Calu3 (cell line): ENCODE data around the gene MKLN1. TPM values are rescaled to one million over a fixed set of nuclear protein-coding genes. Genes with fewer than 3 reads are reported as not detected.

Experiments used
- Bru-seq: library from RNA; stranded (reverse); fragments of 400-500 nt; gene quantifications from one replicate; lab custom pipeline; 2021; lab: Mats Ljungman, UMichigan
- BruChase-seq, 2 experiments: library from RNA; stranded (reverse); fragments of 400-500 nt; gene quantifications; one replicate each; lab custom pipeline; 2021; lab: Mats Ljungman, UMichigan
- BruUV-seq: library from RNA; stranded (reverse); fragments of 400-500 nt; replicated peaks from 2 replicates; lab custom pipeline; 2021; lab: Mats Ljungman, UMichigan
- CTCF ChIA-PET: fragments of 300-600 bp; sonication (Branson Sonifier 250); formaldehyde crosslinking; loops from one replicate; lab custom pipeline; 2022; ENCODE audit warnings: antibody characterized with exemption; lab: Charles Lee
- DNase-seq: peaks from one replicate; pipeline ENCODE4 v3.0.0; 2022
- H3K27ac Mint-ChIP-seq: one replicate; pipeline ENCODE4 v1.8.0; 2022; ENCODE audit warnings: mixed read lengths; ENCODE audit not compliant: unreplicated experiment
- H3K27me3 Mint-ChIP-seq: one replicate; pipeline ENCODE4 v1.8.0; 2022; ENCODE audit warnings: mixed read lengths; ENCODE audit not compliant: unreplicated experiment
- H3K36me3 Mint-ChIP-seq: one replicate; pipeline ENCODE4 v1.8.0; 2022; ENCODE audit warnings: mild to moderate bottlenecking, moderate library complexity, mixed read lengths; ENCODE audit not compliant: insufficient read depth, unreplicated experiment
- H3K4me1 Mint-ChIP-seq: one replicate; pipeline ENCODE4 v1.8.0; 2022; ENCODE audit warnings: mild to moderate bottlenecking, low read depth, mixed read lengths; ENCODE audit not compliant: unreplicated experiment
- H3K4me3 Mint-ChIP-seq: one replicate; pipeline ENCODE4 v1.8.0; 2022; ENCODE audit warnings: mild to moderate bottlenecking, low read depth, moderate library complexity, mixed read lengths; ENCODE audit not compliant: unreplicated experiment
- H3K9me3 Mint-ChIP-seq: one replicate; pipeline ENCODE4 v1.8.0; 2022; ENCODE audit warnings: low read depth, mixed read lengths; ENCODE audit not compliant: unreplicated experiment
- intact Hi-C: fragments of 100-400 bp; cut with micrococcal nuclease; formaldehyde crosslinking; loops from one replicate; pipeline ENCODE4 v1.10.0; 2022; ENCODE audit not compliant: unreplicated experiment
- long read RNA-seq: library from polyadenylated mRNA; stranded (forward); transcript quantifications from one replicate; pipeline ENCODE4 v2.0.0, GENCODE V29; 2022
- total RNA-seq: library from RNA; stranded (reverse); gene quantifications from 2 replicates; pipeline ENCODE4 v1.2.3, GENCODE V29; 2022
- TF ChIP-seq, protein P1 (sequence below): fragments of 200-600 bp; IDR thresholded peaks from one replicate; pipeline ENCODE4 v1.8.0; 2022; ENCODE audit warnings: antibody characterized with exemption; ENCODE audit not compliant: unreplicated experiment

MKLN1 gene
- total RNA-seq: 36.8 and 47.1 TPM in 2 replicates
- Bru-seq, nascent RNA: percentile 80 among the genes with signal in this experiment
- BruChase-seq, experiment 1, labeled RNA remaining after a 6-hour chase: percentile 68 among the genes with signal in this experiment
- percentile 72 among the genes with signal in this experiment for BruChase-seq, experiment 2, labeled RNA remaining after a 2-hour chase
- long read RNA-seq, full-length matches to known transcripts: 12 of 29 reads
- long read RNA-seq, partial matches to known transcripts: 0 of 29 reads
- long read RNA-seq, other reads (novel, unspliced or antisense): 17 of 29 reads

DNA sequence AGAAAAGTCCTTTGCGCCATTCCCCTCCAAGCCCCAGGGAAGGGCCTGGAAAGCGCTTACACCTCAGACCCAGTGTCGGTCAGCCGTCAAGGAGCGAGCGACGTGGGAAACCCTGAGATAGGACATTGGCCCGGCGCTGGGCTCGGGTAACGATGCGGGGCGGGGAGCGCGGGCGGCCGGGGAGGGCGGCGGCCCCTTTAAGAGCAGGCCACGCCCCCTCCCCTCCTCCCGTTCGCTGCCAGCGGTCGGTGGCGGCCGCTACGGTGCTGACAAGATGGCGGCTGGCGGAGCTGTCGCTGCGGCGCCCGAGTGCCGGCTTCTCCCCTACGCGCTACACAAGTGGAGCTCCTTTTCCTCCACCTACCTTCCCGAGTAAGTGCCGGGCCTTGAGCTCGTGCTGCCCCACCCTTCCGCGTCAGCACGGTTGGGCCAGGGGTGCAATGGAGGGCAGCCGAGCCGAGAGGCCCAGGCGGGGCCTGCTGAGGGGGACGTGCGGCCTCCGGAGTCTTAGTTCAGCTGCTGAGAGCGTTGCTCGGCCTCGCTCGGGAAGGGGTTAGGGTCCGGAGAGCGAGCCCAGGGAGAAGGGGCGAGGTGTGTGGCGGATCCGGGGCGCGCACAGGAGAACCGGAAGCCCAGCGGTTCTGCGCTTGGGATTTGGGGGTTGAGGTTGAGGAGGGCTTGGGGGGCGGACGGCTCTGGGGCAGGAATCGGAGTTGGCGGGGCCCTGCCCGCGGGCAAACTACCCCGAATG is at the start of gene MKLN1:
Gene MKLN1 (plus strand): TSS at position 251 of the 751 bp plus-strand sequence. CDS start 24 bp downstream, at position 275.
- no TSS peak for BruUV-seq
- intact Hi-C loops: loop anchor here (5.0 kb wide), 1 partner anchor 94 kb away; no protein-coding TSS in a partner anchor
- CTCF ChIA-PET: interaction anchor here (0.6 to 0.9 kb wide), 2 partner anchors 23 to 218 kb away, joined by 3 to 4 read pairs; no protein-coding TSS in a partner anchor

DNA sequence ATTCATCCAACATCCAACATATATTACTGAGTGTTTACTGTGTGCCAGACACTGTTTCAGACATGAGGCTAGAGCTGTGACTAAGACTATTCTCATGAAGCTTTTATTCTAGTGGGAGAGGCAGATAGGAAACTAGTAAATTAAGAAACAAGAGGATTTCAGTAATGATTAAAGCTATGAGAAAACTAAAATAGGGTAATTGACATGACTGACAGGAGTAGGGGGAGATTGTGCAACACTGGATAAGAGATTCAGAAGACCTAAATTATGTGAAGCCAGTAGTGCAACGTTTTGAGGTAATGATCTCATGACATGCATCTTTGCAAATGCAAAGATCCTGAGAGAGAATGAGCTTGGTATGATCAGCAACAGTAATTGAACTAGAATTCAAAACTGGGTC is 48.6 kb upstream of the MKLN1 start:
- Mint-ChIP-seq H3K27ac (no peak overlapping the region), H3K4me1 (no peaks in the 10 kb centered on the region), H3K4me3 (no peak overlapping the region), H3K36me3 (no peaks in the 10 kb centered on the region), H3K9me3 (peaks cover 2% of the 10 kb centered on the region), H3K27me3 (no peaks in the 10 kb centered on the region)
- CTCF ChIA-PET: interaction anchor here (0.5 kb wide), 1 partner anchor 91 kb away, joined by 3 read pairs; no protein-coding TSS in a partner anchor
- intact Hi-C loops: no loop called here
- DNase-seq: no peak
- no TSS peak for BruUV-seq
- TF ChIP-seq, protein P1, sequence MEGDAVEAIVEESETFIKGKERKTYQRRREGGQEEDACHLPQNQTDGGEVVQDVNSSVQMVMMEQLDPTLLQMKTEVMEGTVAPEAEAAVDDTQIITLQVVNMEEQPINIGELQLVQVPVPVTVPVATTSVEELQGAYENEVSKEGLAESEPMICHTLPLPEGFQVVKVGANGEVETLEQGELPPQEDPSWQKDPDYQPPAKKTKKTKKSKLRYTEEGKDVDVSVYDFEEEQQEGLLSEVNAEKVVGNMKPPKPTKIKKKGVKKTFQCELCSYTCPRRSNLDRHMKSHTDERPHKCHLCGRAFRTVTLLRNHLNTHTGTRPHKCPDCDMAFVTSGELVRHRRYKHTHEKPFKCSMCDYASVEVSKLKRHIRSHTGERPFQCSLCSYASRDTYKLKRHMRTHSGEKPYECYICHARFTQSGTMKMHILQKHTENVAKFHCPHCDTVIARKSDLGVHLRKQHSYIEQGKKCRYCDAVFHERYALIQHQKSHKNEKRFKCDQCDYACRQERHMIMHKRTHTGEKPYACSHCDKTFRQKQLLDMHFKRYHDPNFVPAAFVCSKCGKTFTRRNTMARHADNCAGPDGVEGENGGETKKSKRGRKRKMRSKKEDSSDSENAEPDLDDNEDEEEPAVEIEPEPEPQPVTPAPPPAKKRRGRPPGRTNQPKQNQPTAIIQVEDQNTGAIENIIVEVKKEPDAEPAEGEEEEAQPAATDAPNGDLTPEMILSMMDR: no peak

More for the DNA sequence above, at the start of gene MKLN1:
- H3K4me1 Mint-ChIP-seq: peaks cover 48% of the 10 kb centered on the region
- peaks cover 39% of the 10 kb centered on the region for H3K36me3 Mint-ChIP-seq
- peak; percentile 93 for DNase-seq
- TF ChIP-seq, protein P1: no peak
- no peaks in the 10 kb centered on the region for H3K27me3 Mint-ChIP-seq
- H3K27ac Mint-ChIP-seq: peak within 1 kb of the TSS; percentile 98
- H3K9me3 Mint-ChIP-seq: no peaks in the 10 kb centered on the region
- H3K4me3 Mint-ChIP-seq: peak within 1 kb of the TSS; percentile 99

DNA sequence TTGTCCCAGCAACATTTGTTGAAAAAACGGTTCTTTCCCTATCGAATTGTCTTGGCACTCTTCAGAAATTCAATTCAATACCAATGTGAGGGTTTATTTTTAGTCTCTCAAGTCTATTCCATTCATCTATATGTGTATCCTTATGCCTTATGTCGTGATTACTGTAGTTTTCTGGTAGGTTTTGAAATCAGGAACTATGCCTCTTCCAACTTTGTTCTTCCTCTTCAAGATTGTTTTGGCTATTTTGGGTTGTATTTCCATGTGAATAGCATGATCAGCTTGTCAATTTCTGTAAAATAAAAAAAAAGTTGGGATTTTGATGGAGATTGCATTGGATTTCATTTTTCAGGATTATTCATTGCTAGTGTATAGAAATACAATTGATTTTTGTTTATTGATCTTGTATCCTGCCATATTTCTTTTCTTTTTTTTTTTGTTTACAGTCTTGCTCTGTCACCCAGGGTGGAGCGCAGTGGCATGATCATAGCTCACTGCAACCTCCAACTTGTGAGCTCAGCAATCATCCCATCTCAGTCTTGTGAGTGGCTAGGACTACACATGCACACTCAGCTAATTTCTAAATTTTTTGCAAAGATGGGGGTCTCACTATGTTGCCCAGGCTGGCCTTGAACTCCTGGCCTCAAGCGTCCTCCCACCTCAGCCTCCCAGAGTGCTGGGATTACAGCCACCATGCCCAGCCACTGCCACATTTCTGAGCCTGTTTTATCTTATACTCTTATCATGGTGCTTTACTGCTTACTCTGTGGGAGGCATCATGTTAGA is 46.2 kb upstream of the MKLN1 start:
- peaks cover 2% of the 10 kb centered on the region for H3K9me3 Mint-ChIP-seq
- BruUV-seq: no TSS peak
- no peaks in the 10 kb centered on the region for H3K4me1 Mint-ChIP-seq
- TF ChIP-seq, protein P1: no peak
- CTCF ChIA-PET: interaction anchor here (0.8 kb wide), 1 partner anchor 770 kb away, joined by 4 read pairs; no protein-coding TSS in a partner anchor
- no peak overlapping the region for H3K27ac Mint-ChIP-seq
- H3K27me3 Mint-ChIP-seq: no peaks in the 10 kb centered on the region
- no peaks in the 10 kb centered on the region for H3K36me3 Mint-ChIP-seq
- no peak for DNase-seq
- no peak overlapping the region for H3K4me3 Mint-ChIP-seq
- intact Hi-C loops: no loop called here
